NCI-H1436 treated with DMSO at 0.1 percent for 48 hours (cell line): ENCODE measurements around the gene PLA2G15.

Experiments
- DNase-seq: peaks from one replicate; lab custom pipeline; 2025; lab: John Stamatoyannopoulos, UW

Gene PLA2G15

DNA sequence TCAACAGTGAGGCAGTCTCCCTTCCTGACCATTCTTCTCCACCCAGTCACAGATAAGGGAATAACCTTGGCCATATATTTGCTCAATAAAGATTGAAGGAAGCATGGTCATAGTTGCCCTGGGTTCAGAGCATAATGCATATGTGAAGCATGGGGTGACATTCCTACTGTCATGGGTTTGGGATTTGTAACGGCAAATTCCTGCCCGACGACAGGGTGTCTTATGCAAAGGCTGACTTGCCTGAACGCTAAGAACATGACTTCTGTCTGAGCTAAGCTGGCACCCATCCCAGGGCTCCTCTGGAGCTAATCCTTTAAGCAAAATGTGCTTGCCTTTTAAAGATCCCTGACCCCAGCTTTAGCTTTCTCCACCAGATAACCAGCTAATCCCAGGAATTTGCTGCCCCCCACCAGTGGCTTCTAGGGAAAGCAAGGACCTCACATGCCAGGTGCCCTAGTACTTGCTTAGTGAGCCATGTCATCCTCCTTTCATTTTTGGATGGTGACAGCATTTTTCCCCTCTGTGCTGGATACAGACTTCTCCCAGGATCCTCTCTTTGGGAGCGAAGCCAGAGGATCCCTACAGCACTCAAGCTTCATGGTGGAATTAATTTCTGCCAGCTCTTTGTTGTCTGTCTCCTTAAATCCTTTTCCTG is 53.9 kb downstream of the PLA2G15 start:
- no peak for DNase-seq

DNA sequence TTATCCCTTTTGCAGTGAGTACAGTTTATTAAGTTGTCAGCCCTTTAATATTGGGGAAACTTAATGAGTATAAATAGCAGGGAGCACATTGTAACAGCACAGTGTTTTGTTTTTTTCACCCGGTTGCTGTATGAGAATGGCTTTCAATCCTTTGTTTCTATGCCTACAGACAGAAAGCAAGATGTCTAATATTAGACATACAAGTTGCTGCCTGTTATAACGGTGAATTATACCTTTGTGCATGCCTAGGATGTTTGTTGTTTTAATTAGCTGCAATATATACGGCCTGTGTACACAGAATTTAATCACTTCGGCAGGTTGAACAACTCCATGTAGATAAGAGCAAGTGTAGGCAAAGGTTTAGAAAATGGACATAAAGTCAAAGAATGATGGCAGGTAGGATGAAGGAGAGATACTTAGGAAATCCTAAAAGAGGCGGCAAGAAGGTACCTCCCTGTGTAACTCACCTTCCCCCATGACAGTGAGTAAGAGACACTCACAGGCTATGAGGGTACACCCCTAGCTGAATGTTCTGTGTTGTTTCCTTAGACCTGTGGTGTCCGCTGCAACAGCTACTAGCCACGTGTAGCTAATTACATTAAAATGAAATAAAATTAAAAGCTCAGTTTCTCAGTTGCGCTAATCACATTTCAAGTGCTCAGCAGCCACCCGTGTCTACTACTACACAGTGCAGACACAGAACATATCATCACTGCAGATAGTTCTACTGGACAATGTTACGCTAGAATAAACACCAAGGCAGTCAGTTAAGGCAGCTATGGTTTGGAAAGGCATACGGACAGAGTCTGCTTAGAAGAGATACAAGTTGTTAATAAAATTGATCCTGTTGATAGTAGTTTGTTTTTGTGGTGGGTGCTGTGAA is 54.6 kb downstream of the PLA2G15 start:
- DNase-seq, result no peak

DNA sequence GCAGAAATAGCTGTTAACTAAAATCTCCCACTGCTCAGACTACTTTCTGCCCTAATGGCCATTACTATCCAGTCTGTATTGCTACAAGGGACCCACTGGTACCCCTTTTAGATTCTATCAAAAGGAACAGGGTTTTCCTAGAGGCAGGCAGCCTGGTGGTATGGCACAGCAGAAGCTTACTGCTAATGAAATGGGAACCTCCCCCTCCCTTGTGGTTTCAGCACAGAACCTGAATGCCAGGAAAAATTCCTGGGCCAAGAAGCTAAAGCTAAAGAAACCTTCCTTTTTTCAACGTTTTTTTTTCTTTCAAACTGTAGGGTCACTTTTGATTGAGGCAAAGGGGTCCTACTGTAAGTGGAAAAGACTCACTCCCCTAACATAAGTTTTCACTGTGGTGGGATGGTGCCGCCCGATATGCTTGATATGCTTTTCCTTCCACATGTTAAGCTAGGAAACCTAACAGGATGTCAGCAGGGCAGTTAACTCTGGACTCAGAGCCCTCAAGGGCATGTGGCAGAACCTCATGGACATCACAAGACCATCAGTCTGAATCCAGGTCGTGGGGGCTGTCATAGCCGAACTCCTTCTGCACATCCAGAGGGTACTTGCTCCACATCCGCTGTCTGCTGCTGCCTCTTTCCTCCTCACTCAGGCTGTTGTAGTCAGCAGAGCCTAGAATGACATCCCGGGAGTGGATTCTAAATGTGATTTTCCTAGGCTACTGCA is 55.7 kb downstream of the PLA2G15 start:
- DNase-seq, result no peak

DNA sequence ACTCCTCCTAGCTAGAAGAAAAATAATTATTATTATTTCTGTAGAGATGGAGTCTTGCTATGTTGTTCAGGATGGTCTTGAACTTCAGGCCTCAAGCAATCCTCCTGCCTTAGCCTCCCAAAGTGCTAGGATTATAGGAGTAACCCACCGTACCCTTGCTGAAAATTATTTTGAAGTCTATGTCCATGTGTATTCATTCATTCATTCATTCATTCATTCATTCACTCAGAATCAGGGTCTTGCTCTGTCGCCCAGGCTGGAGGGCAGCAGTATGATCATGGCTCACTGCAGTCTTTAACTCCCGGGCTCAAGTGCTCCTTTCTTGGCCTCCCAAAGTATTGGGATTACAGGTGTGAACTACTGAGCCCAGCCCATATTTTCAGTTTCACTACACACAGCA is 61.5 kb downstream of the PLA2G15 start:
- no peak for DNase-seq

DNA sequence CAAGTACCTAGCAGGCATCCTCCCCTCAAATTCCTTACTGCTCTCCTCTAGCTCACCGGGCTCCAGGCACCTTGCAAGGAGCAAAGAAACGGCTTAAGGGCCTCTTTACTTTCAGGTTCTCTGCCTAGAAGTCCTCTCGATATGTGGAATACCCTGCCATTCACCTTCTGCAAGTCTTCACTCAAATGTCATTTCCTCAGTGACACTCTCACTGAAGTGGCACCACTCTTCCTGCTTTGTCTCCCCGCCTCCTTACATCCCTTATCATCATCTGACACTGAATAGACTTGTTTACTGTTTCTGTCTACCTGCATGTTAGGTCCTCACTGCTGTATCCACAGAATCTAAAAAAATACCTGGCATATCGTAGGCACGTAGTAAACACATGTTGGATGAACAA is 64.6 kb downstream of the PLA2G15 start:
- DNase-seq, result no peak

DNA sequence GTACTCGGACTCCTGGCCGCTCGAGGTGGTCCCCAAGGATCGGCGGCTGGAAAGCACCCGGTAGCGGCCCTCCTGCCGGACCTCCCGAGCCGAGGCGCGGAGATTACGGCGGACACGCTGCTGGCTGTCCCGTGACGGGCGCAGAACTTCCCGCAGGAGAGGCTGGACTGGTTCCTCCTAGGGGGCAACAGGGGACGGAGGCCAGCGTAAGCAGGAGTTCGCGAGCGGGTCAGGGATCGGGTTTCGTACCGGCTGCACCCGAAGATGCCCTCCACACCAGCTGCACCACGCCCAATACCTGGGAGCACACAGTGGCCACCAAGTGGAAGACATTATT is 65.2 kb downstream of the PLA2G15 start:
- DNase-seq, result no peak
